A673 (cell line): ENCODE data around the gene ANKS1B.

Source experiments
- EZH2 ChIP-seq: fragments of 200-600 bp; sonication (generic); IDR thresholded peaks from 2 replicates; pipeline ENCODE4 v1.6.1; 2017; ENCODE audit warnings: borderline replicate concordance, low read depth, mild to moderate bottlenecking, mixed read lengths, antibody characterized with exemption, low read length; ENCODE audit not compliant: poor library complexity, severe bottlenecking
- TF ChIP-seq, protein P1 (sequence below): fragments of 300-800, 200-600 bp; sonication (generic); conservative IDR thresholded peaks from 2 replicates; pipeline ENCODE4 v1.5.1; 2017; ENCODE audit warnings: low read depth, mild to moderate bottlenecking, antibody characterized with exemption, low read length, moderate library complexity, mixed read lengths

DNA sequence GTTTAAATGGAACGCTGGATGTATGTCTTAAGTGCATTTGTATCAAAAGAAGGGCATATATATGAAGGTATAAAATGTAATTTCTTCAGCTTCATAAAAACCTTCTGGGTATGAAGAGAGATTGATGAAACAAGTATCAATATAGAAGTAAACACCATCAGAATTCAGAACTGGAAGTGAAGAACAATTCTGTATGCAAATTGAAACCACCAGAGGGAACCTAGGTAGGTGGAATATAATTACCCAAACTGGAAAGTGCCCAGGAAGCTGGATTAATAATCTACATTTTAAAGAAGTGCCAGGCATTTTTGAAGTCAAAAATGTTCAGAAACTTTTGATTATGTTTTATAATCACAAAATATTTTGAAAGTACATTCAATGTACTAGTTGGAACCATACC, 673.4 kb downstream of the ANKS1B start:
- TF ChIP-seq, protein P1, sequence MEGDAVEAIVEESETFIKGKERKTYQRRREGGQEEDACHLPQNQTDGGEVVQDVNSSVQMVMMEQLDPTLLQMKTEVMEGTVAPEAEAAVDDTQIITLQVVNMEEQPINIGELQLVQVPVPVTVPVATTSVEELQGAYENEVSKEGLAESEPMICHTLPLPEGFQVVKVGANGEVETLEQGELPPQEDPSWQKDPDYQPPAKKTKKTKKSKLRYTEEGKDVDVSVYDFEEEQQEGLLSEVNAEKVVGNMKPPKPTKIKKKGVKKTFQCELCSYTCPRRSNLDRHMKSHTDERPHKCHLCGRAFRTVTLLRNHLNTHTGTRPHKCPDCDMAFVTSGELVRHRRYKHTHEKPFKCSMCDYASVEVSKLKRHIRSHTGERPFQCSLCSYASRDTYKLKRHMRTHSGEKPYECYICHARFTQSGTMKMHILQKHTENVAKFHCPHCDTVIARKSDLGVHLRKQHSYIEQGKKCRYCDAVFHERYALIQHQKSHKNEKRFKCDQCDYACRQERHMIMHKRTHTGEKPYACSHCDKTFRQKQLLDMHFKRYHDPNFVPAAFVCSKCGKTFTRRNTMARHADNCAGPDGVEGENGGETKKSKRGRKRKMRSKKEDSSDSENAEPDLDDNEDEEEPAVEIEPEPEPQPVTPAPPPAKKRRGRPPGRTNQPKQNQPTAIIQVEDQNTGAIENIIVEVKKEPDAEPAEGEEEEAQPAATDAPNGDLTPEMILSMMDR = no peak
- TF ChIP-seq EZH2 = no peak
